Fibroblast of villous mesenchyme (primary cell): ENCODE data around the gene OR8A1. TPM values are rescaled to one million over a fixed set of nuclear protein-coding genes. Genes with fewer than 3 reads are reported as not detected.

Experiments
- DNase-seq: peaks from one replicate; pipeline ENCODE4 v3.0.0-alpha.2; 2010; ENCODE audit warnings: low read depth
- H3K4me3 ChIP-seq: 2 replicates; pipeline ENCODE4 v1.5.1; 2011; ENCODE audit warnings: low read depth, mild to moderate bottlenecking, low read length
- total RNA-seq: library from RNA; depleted of rRNA; stranded (reverse); fragments of >200 nt; gene quantifications from 2 replicates; pipeline ENCODE4 v1.2.3, GENCODE V29; 2012
- TF ChIP-seq, protein P1 (sequence below): IDR thresholded peaks from 2 replicates; pipeline ENCODE4 v1.5.1; 2012; ENCODE audit warnings: low read depth, mild to moderate bottlenecking, low read length; ENCODE audit not compliant: insufficient read depth

Gene OR8A1
- total RNA-seq, 1 donor, result not detected

DNA sequence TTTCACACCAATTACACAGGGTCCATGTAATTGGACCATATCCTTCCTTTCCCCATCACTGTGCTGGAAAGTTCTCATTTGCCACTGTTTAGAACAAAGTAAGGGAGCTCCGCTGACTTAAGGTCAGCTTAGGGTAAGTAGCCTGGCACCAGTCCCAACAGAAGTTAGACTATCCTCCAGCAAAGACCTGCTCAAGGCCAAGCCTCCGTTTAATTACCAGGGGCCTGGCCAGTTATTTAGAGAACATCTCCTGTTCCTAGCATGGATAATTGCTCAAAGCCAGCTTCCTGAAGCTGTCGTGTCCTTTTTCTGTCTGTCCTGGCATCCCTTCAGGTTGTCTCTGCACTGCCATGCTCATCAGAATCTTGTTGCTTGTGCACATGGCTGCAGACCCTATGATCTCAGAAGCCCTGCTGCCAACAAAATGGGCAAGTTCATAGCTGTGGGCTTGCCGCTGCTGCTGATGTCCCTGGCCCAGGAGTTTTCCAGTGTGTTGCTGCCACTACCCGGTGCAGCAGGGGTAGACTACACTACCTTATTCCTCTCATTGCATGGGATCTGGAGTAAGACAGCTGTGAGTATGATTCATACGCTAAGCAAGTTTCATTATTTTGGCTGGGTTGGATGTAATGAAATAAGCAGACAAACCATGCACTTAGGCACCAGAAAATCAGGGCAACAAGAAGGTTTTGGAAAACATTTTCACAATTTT lies 8.1 kb downstream of the OR8A1 start:
- TF ChIP-seq, protein P1, sequence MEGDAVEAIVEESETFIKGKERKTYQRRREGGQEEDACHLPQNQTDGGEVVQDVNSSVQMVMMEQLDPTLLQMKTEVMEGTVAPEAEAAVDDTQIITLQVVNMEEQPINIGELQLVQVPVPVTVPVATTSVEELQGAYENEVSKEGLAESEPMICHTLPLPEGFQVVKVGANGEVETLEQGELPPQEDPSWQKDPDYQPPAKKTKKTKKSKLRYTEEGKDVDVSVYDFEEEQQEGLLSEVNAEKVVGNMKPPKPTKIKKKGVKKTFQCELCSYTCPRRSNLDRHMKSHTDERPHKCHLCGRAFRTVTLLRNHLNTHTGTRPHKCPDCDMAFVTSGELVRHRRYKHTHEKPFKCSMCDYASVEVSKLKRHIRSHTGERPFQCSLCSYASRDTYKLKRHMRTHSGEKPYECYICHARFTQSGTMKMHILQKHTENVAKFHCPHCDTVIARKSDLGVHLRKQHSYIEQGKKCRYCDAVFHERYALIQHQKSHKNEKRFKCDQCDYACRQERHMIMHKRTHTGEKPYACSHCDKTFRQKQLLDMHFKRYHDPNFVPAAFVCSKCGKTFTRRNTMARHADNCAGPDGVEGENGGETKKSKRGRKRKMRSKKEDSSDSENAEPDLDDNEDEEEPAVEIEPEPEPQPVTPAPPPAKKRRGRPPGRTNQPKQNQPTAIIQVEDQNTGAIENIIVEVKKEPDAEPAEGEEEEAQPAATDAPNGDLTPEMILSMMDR, result no peak
- no peak for DNase-seq
- H3K4me3 ChIP-seq, result no peak overlapping the region

GRCh38 chr11:124578761-124579160 lies 9.0 kb downstream of the OR8A1 start:
- DNase-seq, result no peak
- H3K4me3 ChIP-seq, result no peak overlapping the region
- TF ChIP-seq, protein P1, result no peak

GRCh38 chr11:124581817-124582216 lies 12.0 kb downstream of the OR8A1 start:
- no peak overlapping the region for H3K4me3 ChIP-seq
- TF ChIP-seq, protein P1, result no peak
- no peak for DNase-seq

DNA sequence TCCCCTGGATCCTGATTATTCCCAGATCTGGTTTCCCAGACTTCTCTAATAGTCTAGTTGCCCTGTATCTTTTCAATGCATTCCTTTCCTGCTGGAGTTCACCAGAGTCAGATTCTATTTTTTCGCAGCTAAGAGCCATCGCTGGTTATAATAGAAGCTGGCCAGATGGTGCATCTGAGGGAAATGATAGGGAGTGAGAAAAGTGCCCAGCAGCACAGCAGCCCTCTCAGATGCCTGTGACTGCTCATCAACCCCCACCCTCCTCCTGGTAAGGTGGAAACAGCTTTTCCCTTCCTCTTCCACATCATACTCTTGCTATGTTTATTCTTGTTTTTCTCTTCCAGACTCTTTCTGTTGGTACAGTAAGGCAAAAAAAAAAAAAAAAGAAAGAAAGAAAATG lies 12.8 kb downstream of the OR8A1 start:
- no peak for DNase-seq
- no peak overlapping the region for H3K4me3 ChIP-seq
- TF ChIP-seq, protein P1, result no peak

GRCh38 chr11:124583781-124584180 lies 14.0 kb downstream of the OR8A1 start:
- H3K4me3 ChIP-seq, result no peak overlapping the region
- TF ChIP-seq, protein P1, result no peak
- DNase-seq, result no peak

DNA sequence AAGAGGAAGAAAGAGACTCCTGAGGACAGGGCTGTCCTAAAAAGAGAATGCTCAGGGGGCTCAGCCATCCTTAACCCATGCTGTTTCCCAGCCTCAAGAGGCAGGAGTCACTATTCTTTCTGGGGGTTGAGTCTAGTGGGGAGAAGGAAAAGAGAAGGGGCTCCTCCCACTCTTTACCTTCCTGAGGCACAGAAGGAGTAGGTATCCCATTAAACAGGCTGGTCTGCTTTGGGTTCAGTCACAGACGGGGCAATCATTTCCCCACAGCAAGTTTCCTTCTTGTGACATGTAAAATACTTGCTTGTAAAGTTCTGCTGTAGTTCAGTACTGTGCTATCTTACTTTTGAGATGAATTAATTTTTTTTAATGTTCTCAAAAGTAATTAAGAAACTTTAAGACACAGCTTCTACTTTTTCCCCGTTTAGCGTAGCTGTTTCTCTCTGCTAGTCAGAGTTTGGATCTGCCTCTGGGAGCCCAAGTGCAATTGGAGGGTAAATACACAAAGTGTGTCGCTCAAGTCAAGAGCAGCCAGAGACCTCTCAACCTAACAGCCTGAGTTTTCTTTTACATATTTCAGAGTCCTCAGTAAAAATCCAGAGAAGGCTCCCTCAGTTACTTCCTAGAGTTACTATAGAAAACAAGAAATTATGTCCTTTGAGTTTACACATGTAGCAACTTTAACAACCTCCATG lies 15.0 kb downstream of the OR8A1 start:
- TF ChIP-seq, protein P1, result no peak
- DNase-seq, result no peak

More for the DNA sequence above, 15.0 kb downstream of the OR8A1 start:
- no peak overlapping the region for H3K4me3 ChIP-seq
